Astrocyte of the cerebellum (primary cell): Measurements from ENCODE around the gene CHDH.

Source experiments
- DNase-seq: peaks from one replicate; pipeline ENCODE4 v3.0.0-alpha.2; 2011; ENCODE audit warnings: low read depth
- H3K4me3 ChIP-seq: 2 replicates; pipeline ENCODE4 v1.5.1; 2011; ENCODE audit warnings: mild to moderate bottlenecking, low read depth, low read length, moderate library complexity
- in situ Hi-C: cut with HindIII; loops from 2 replicates; pipeline ENCODE4 v1.10.0; 2017; ENCODE audit warnings: low sequenced_read_pairs
- TF ChIP-seq, protein P1 (sequence below): IDR thresholded peaks from 2 replicates; pipeline ENCODE4 v1.5.1; 2012; ENCODE audit warnings: low read length, low read depth, moderate library complexity, mild to moderate bottlenecking; ENCODE audit errors: missing control alignments

CHDH gene

DNA sequence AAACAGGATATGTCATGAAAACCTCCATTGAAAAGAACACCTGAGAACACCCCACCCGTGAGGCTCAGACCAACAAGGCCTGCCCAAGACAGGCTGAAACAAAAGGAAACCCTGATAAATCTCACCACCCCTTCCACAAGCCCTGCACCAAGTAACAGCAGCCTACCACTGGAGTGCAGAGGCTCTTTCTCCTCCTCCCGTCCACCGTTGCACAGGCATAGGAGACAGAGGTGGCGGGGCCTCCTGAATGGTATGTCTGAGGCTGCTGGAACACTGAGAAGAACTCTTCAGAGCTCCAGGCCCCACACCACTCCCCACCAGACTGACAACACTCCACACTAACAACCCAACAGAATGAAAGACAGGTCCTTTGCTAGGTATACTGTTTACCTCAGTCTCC is 21.4 kb downstream of the CHDH start:
- DNase-seq, result no peak

DNA sequence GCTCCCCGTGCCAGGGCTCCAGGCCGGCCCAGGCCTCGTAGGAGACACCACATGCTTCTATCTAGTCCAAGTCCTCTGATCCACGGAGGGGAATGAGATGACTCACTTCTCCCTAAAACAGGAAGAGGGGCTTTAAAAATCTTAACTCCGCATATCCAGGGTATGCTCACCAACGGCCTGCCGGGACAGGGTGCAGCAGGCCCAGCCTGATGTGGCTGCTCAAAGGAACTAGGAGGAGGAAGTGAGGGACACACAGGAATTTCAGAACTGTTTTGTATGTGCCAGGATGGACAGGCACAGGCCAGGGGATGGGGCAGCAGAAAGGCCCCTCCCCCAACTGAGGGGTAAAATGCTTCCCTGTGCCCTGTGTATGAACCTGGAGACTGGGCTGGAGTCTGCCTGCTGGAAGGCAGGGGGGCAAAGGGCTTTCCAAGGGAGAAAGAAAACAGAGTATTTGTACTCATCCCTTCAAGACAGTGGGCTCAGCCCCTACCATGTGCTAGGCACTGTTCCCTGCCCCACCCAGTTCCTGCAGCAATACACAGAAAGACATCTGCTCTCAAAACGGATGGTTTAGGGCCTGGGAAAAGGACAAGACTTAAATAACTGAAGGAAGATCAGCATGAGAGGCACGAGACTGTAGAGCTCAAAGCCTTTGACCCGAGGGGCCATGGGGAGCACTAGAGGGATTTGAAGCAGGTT is 22.1 kb downstream of the CHDH start:
- DNase-seq, result no peak
- TF ChIP-seq, protein P1, sequence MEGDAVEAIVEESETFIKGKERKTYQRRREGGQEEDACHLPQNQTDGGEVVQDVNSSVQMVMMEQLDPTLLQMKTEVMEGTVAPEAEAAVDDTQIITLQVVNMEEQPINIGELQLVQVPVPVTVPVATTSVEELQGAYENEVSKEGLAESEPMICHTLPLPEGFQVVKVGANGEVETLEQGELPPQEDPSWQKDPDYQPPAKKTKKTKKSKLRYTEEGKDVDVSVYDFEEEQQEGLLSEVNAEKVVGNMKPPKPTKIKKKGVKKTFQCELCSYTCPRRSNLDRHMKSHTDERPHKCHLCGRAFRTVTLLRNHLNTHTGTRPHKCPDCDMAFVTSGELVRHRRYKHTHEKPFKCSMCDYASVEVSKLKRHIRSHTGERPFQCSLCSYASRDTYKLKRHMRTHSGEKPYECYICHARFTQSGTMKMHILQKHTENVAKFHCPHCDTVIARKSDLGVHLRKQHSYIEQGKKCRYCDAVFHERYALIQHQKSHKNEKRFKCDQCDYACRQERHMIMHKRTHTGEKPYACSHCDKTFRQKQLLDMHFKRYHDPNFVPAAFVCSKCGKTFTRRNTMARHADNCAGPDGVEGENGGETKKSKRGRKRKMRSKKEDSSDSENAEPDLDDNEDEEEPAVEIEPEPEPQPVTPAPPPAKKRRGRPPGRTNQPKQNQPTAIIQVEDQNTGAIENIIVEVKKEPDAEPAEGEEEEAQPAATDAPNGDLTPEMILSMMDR, result no peak
- no peak overlapping the region for H3K4me3 ChIP-seq
- in situ Hi-C loops, result no loop called here

More for the DNA sequence above, 21.4 kb downstream of the CHDH start:
- in situ Hi-C loops, result no loop called here
- TF ChIP-seq, protein P1, result no peak
- H3K4me3 ChIP-seq, result no peak overlapping the region

DNA sequence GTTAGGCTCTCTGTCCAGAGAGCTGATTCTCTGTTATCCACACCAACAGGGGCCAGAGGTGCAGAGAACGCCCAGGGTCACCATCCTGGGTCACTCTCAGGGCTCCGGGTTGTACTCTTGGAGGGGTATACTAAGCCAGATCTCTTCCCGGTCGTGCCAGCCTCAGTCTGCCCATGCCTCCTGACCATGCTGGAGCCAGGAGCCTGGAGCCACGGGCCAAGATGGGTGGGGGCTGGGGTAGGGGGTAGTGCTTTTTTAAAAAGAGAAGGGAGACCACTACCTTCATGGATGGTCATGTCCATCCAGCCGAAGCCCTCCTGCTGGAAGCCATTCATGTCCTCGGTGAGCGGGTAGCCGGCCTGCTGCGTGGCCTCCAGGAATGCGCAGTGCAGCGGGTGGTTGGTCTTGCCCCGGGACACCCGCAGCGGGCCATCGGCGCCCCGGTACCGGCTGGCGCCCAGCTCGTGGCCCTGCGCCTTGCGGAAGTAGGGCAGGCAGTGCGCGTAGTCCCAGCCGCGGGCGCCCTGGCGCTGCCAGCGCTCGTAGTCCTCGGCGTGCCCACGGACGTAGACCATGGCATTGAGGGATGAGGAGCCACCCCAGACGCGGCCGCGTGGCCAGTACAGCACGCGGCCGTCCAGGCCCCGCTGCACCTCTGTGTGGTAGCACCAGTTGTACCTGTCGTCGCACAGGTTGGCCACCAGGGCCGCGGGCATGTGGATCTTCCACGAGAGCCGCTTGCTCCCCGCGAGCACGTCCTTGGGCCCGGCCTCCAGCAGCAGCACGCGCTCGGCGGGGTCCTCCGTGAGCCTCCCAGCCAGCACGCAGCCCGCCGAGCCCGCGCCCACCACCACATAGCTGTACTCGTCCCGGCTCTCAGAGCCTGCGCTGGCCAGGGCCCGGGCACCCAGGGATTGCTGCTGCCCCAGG is 22.9 kb downstream of the CHDH start:
- in situ Hi-C loops, result no loop called here
- TF ChIP-seq, protein P1, result no peak
- DNase-seq, result no peak
- no peak overlapping the region for H3K4me3 ChIP-seq

- no peak for DNase-seq
- H3K4me3 ChIP-seq, result no peak overlapping the region
- TF ChIP-seq, protein P1, result no peak
- in situ Hi-C loops, result no loop called here
These were observed 23.9 kb downstream of the CHDH start for GRCh38 chr3:53822331-53822741.

GRCh38 chr3:53821631-53822121 is 24.5 kb downstream of the CHDH start:
- DNase-seq, result no peak
- TF ChIP-seq, protein P1, result no peak
- in situ Hi-C loops, result no loop called here
- H3K4me3 ChIP-seq, result no peak overlapping the region

- in situ Hi-C loops, result no loop called here
- DNase-seq, result no peak
- H3K4me3 ChIP-seq, result no peak overlapping the region
- TF ChIP-seq, protein P1, result no peak
These were observed 25.3 kb downstream of the CHDH start for GRCh38 chr3:53820756-53821580.
